Upper lobe of left lung (tissue), 4 donors: ENCODE measurements around the gene TRIM65.

Experiments
- CTCF ChIP-seq, 6 experiments: fragments of 450-650 bp in 4 of 6; fragments of 200-600 bp in 2 of 6; sonication (generic) in 2 of 6; IDR thresholded peaks; one replicate each; pipeline ENCODE4 v1.5.1; 2016 to 2019; ENCODE audit warnings: antibody characterized with exemption in 6 of 6
- POLR2A ChIP-seq, 4 donors: fragments of 450-650 bp; IDR thresholded peaks; one replicate each; pipeline ENCODE4 v1.5.1; 2016 to 2017; ENCODE audit warnings: antibody characterized with exemption in 4 of 4, mild to moderate bottlenecking in 2 of 4
- POLR2AphosphoS5 ChIP-seq, 2 donors: sonication (generic); formaldehyde crosslinking; IDR thresholded peaks; one replicate each; pipeline ENCODE4 v1.5.1; 2017; ENCODE audit warnings: antibody characterized with exemption in 2 of 2

- TF ChIP-seq CTCF (IDR thresholded peaks at IDR 0.05): no peak
- no peak for TF ChIP-seq POLR2A (IDR thresholded peaks at IDR 0.05)
- TF ChIP-seq POLR2AphosphoS5 (IDR thresholded peaks at IDR 0.05): no peak
Measured at GRCh38 chr17:75846692-75847613, 49.8 kb downstream of the TRIM65 start.
